Measurements from ENCODE around the gene RGS6.

Gene RGS6

DNA sequence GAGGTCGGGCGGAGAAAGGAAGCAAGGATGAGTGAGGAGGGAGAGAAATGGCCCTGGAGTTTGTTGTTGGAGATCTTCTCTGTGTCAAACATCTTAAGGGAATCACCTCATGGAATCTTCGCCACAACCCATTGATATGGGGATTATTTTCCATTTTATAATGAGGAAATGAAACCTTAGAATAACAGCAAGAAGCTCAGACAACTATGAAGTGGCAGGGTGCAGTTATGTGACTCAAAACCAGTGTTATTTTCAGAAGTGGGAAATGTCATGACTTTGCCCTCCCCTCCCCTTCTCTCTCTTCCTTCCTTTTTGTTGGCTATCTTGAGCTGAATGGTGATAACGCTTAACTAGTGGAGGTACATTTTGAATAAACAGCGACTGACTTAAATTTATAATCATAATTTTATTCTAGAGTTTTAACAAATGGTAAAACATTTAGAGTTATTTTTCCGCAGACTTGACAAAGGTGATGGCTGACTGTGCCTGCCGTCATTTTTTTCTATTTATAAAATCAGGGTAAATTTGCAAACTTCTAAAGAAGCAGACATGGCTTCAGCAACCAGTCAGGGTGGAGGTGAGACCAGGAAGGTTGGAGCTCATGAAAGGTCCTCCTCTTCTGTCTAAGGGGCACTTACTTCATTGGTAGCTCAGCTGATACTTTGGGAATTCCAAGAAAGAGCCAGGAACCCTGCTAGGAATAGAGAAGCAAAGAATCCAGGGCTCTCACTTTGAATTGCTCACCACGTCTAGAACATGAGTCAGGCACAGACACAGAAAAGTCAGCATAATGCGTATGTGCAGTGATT is 232.4 kb downstream of the RGS6 start:
- no peak for DNase-seq (ENCODE audit: low spot score)

DNA sequence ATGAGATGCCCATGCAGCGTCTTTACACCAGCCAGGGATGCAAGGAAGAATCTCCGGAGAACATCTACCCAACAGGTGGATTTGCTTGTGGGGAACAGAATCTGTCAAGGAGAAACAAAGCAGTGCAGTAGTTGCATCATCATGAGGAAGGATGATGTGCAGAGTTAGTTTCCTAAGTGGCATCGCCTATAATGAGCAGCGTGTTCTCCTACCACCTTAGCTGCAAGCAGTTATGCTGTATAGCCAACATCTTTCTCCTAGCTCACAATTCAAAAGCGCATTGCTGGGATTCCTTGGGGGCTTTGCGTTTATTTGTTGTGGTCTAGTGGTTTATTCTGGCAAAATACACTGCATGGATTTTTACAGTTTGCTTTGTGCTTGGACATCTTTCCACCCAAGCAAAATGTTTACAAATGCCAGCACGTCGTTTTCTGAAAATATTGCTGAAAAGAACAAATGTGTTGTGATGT is 233.0 kb downstream of the RGS6 start:
- DNase-seq (ENCODE audit: low spot score) = no peak

GRCh38 chr14:72169521-72169920 is 237.3 kb downstream of the RGS6 start:
- DNase-seq (ENCODE audit: low spot score) = no peak

DNA sequence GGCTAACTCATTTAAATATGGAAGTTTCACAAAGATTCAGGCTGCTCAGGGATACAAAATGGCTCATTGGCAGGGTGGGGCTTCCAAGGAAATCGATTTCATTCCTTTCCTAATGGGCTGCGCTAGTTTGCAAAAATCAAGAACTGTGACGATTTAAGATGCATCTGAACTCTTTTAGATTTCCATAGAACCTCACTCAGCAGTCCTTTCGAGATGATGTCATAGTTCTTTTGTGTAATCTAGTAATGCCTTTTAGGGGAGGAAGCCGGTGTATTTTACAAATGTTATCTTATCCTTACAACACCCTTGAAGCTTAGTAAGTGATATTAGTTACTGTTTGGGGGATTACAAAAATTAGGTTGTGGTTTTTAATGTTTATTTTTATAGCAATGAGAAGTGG is 239.8 kb downstream of the RGS6 start:
- DNase-seq (ENCODE audit: low spot score) = no peak

GRCh38 chr14:72172597-72172996 is 240.4 kb downstream of the RGS6 start:
- no peak for DNase-seq (ENCODE audit: low spot score)

DNA sequence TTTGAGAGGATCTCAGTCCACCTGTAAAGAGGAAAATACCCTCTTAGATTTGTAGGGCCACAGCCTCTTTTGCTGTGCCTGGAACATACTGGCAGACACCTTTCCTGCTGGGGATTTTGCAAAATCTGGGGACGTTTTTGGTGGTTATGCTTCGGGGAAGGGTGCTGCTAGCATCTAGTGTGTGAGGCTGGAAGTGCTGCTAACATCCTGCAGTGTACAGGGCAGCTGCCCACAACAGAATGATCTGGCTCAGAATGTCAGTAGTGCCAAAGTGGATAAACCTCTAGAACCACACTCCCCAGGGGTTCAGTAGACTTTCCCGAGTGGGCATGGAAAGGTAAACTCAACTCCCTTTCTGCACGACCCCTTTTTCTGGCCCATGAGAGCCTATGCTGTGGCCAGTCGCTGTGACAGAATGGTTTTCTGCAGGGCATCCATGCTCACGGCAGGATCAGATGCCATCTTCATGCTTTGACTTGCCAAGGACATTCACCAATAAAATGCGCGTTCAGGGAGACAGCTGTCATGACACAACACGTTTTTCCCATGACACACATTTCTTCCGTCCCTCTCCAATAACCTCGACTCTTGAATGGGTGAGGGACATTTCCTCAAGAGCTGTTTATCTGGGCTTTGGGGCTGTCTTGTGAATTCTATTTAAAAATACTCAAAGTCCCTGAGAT is 240.9 kb downstream of the RGS6 start:
- no peak for DNase-seq (ENCODE audit: low spot score)

DNA sequence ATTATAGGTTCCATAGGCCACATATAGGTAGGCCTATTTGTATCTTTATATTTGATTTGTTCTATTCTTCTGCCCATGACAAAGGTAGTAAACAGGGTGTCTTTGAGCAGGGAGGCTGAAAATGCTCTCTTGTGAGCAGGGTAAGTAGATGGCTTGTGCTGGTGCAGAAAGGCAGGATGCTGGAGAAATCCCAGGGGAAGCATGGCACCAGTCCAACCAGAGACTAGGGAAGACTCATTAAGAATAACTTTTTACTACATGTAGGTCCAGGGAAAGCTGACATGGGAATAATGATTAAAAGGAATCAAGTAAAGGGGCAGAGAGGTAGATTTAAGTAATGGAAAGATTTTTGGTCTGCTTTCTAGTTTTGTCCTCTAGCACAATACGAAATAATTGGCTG is 245.0 kb downstream of the RGS6 start:
- DNase-seq (ENCODE audit: low spot score) = no peak

- no peak for DNase-seq (ENCODE audit: low spot score)
Observed at GRCh38 chr14:72178517-72178916, 246.3 kb downstream of the RGS6 start.

- DNase-seq (ENCODE audit: low spot score) = no peak
Observed at GRCh38 chr14:72182708-72183432, 250.6 kb downstream of the RGS6 start.

DNA sequence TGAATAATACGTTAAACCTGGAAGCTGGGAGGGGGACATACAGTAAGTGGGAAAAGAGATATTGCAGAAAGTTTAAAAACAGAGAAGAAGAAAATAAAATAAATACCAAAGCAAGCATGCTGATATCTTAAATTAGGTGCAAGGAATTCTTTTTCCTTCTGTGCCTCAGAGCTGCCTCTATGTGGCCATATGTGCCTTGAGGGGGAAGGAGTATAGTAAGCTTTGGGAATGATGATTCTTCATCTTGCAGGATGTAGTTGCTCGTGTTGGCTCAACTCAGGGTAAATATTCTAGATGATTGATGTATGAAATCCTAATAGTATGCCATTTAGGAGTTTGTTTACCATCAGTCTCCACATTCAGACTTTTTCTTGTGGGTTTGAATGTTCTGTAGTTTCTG is 251.4 kb downstream of the RGS6 start:
- DNase-seq (ENCODE audit: low spot score) = no peak

DNA sequence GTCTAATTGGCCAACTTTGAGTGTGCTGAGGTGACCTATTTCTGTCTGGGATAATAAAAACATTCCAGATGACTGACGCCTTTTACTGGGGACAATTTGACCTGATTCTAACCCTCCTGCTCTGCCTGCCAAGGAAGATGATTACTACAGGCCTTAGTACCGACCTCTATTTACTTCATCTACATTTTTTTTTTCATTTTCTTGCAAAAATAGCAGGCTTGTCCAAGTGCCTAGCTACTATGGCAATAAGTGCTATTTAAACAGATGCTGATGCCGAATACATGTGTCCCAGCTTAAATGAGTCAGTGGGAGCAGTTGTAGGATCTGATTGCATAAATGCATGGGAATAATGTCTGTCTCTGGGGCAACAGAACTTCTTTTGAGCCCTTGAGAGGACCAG is 254.3 kb downstream of the RGS6 start:
- DNase-seq (ENCODE audit: low spot score) = no peak

DNA sequence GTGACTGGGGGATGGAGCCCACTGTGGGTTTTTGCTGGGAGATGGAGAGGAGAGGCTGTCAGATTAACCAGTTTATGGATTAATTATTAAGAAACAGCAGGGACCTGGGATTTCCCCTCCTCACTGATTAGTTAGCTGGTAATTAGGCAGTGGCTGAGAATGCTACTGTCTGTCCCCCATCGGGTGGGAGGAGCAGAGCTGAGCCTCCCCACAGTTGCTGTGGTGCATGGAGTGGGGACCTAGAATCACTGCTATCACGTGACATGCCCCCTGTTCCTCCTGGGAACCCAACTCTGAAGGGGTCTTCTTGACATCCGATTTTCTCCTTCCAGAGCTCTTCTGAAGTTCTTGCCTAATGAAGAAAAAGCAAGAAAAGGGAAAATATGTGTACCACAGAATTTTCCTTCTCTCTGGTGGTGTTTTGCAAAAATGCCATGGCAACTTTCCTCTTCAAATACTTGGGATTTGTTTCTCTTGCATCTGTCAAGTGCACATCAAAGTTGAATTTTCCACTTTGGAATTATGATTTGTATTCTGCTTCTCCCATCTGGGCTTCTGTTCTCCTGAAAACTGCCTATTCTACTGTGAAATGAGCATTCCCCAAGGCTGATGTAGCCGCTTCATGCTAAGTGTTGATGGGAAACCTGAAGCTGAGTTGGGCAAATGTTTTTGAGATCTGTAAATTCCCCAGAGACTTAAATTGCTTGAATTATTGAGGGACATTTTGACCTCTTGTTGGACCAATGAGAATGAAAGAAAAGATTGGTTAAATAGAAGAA is 264.2 kb downstream of the RGS6 start:
- DNase-seq (ENCODE audit: low spot score) = no peak

GRCh38 chr14:72201645-72202044 is 269.4 kb downstream of the RGS6 start:
- no peak for DNase-seq (ENCODE audit: low spot score)

GRCh38 chr14:72213424-72213823 is 281.2 kb downstream of the RGS6 start:
- DNase-seq (ENCODE audit: low spot score) = no peak

DNA sequence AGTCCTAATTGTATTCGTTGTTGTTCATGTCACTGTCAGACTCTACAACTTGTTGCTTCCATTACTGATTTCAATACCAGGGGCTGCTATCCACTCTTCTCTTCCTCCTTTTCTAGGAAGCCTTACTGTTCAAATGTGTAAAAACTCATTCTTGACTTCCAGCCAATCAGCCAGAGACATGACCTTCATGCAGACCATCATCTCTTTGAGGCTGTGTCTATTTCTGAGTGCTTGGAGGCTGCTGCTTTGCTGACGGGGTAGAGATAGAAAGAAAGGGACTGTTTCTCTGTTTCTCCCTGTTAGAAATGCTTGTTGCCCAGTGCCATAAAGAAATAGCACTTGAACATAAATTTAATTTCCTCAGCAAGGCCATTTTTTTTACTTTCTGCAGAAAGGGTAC is 282.9 kb downstream of the RGS6 start:
- no peak for DNase-seq (ENCODE audit: low spot score)

DNA sequence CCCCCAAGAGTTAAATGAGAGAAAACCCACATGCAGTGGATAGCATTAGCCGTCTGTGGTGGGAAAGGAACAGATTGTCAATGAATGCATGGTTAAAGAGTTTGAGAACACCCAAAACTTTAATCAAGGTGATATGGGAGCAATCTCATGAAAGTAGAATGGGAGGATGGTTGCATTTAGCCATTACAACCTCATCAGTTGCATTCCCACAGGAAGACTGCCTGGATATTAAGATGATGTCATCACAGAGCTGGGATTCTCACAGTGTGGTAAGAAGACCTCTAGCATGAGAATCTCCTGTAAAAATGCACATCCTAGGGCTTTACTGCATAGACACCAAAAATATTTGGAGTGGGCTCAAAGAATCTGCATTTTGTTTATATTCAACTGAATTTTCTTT is 284.9 kb downstream of the RGS6 start:
- no peak for DNase-seq (ENCODE audit: low spot score)

- no peak for DNase-seq (ENCODE audit: low spot score)
Observed at GRCh38 chr14:72222046-72222445, 289.8 kb downstream of the RGS6 start.

- DNase-seq (ENCODE audit: low spot score) = no peak
Observed at GRCh38 chr14:72236629-72237028, 304.4 kb downstream of the RGS6 start.

GRCh38 chr14:72237722-72238666 is 305.8 kb downstream of the RGS6 start:
- no peak for DNase-seq (ENCODE audit: low spot score)

GRCh38 chr14:72243309-72244293 is 311.4 kb downstream of the RGS6 start:
- DNase-seq (ENCODE audit: low spot score) = no peak

Data from left forelimb (tissue), 1 donor.